ENCODE measurements around the gene CLTCL1. TPM values are rescaled to one million over a fixed set of nuclear protein-coding genes. Genes with fewer than 3 reads are reported as not detected.

Gene CLTCL1
- total and polyA plus RNA-seq, 9 of the 15 experiments (the other 6 are each of a cell fraction or from before 2014, with no cell fraction given), result 1.1 to 11.7 (median 5.0) TPM

GRCh38 chr22:19178657-19179496 is 112.6 kb downstream of the CLTCL1 start, which contains the start of gene SLC25A1 (continued):
- TF ChIP-seq ZNF197 (CRISPR knock-in tag; IDR thresholded peaks at IDR 0.05; ENCODE audit: low read depth) (no peak), NR2C2 (CRISPR knock-in tag; IDR thresholded peaks at IDR 0.05) (no peak), NR2C2 (tag; IDR thresholded peaks at IDR 0.05) (no peak), KDM4B (IDR thresholded peaks at IDR 0.05; ENCODE audit: borderline replicate concordance in 2 of 2, low read depth in 1 of 2) (no peak), RAD21 (CRISPR knock-in tag; conservative IDR thresholded peaks at IDR 0.05 in 1 of 2, IDR thresholded peaks at IDR 0.05 in 1 of 2) (no peak), SLC30A9 (CRISPR knock-in tag; IDR thresholded peaks at IDR 0.05) (no peak), POLR2H (tag; IDR thresholded peaks at IDR 0.05; ENCODE audit: low read depth) (no peak), ZNF12 (CRISPR knock-in tag; IDR thresholded peaks at IDR 0.05) (no peak), KDM1A (IDR thresholded peaks at IDR 0.05) (no peak), MAFF (IDR thresholded peaks at IDR 0.05; ENCODE audit: low read length) (no peak), ZNF79 (CRISPR knock-in tag; IDR thresholded peaks at IDR 0.05; ENCODE audit: low read depth) (no peak), ELK1 (CRISPR knock-in tag; IDR thresholded peaks at IDR 0.05) (no peak), NEUROD1 (IDR thresholded peaks at IDR 0.05; ENCODE audit: borderline replicate concordance, low read depth, low read length, partially characterized antibody) (no peak), RCOR1 (IDR thresholded peaks at IDR 0.05; ENCODE audit: borderline replicate concordance in 1 of 2, low read depth in 2 of 2, low read length in 2 of 2) (peak in 1 of 2 experiments; percentile 15; a peak in 2 of 4 replicates), RHOXF2B (CRISPR knock-in tag; conservative IDR thresholded peaks at IDR 0.05) (peak; percentile 89; the same call in 1 of the 2 replicates), MTF1 (CRISPR knock-in tag; IDR thresholded peaks at IDR 0.05; ENCODE audit: borderline replicate concordance) (0 out of 2 replicates have a peak, but pooled peaks have one; percentile 14), NFIX (CRISPR knock-in tag; IDR thresholded peaks at IDR 0.05; ENCODE audit: low read depth) (no peak), SIN3A (IDR thresholded peaks at IDR 0.05; ENCODE audit: borderline replicate concordance in 2 of 2, control insufficient read depth in 1 of 2, low read depth in 2 of 2, low read length in 2 of 2) (no peak; a peak in 2 of 4 replicates)
- TF ChIP-seq, protein P1, sequence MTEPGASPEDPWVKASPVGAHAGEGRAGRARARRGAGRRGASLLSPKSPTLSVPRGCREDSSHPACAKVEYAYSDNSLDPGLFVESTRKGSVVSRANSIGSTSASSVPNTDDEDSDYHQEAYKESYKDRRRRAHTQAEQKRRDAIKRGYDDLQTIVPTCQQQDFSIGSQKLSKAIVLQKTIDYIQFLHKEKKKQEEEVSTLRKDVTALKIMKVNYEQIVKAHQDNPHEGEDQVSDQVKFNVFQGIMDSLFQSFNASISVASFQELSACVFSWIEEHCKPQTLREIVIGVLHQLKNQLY (CRISPR knock-in tag; conservative IDR thresholded peaks at IDR 0.05), result peak; percentile 49 to 77; a peak in 2 of 4 replicates
